Measurements from ENCODE around the gene ACTN3.

DNA sequence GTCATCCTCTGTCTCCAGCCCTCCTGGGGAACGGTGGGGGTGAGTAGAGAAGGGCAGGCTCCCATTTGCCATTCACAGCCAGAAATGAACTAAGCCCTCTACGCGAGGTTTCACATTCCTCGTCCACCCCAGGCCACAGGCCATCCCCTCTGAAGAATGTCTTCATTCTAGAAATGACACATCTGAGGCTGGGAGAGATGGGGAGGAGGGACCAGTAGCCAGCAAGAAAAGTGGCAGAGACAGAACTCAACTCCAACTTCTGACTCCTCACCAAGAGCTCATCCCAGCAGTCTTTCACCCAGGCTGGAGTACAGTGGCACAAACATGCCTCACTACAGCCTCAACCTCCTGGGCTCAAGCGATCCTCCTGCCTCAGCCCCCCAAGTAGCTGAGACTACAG is 18.3 kb downstream of the ACTN3 start:
- TF ChIP-seq SIN3A (IDR thresholded peaks at IDR 0.05; ENCODE audit: borderline replicate concordance, insufficient read depth, low read length), result no peak
- TF ChIP-seq, protein P1, sequence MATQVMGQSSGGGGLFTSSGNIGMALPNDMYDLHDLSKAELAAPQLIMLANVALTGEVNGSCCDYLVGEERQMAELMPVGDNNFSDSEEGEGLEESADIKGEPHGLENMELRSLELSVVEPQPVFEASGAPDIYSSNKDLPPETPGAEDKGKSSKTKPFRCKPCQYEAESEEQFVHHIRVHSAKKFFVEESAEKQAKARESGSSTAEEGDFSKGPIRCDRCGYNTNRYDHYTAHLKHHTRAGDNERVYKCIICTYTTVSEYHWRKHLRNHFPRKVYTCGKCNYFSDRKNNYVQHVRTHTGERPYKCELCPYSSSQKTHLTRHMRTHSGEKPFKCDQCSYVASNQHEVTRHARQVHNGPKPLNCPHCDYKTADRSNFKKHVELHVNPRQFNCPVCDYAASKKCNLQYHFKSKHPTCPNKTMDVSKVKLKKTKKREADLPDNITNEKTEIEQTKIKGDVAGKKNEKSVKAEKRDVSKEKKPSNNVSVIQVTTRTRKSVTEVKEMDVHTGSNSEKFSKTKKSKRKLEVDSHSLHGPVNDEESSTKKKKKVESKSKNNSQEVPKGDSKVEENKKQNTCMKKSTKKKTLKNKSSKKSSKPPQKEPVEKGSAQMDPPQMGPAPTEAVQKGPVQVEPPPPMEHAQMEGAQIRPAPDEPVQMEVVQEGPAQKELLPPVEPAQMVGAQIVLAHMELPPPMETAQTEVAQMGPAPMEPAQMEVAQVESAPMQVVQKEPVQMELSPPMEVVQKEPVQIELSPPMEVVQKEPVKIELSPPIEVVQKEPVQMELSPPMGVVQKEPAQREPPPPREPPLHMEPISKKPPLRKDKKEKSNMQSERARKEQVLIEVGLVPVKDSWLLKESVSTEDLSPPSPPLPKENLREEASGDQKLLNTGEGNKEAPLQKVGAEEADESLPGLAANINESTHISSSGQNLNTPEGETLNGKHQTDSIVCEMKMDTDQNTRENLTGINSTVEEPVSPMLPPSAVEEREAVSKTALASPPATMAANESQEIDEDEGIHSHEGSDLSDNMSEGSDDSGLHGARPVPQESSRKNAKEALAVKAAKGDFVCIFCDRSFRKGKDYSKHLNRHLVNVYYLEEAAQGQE (IDR thresholded peaks at IDR 0.05; ENCODE audit: insufficient read depth in 1 of 2, low read depth in 2 of 2, low read length in 2 of 2), result no peak

Data from PFSK-1 (cell line).